Mucosa of rectum (tissue), 2 donors: ENCODE data around the gene CDHR5.
"Not testable (repeated sequence)": the region's sequence is repeated elsewhere in the genome, so short reads cannot be mapped to it uniquely, and the experiment has no call there.

ENCODE experiments used
- H3K27ac ChIP-seq, 2 donors: one replicate each; pipeline ENCODE4 v1.7.0; 2013; ENCODE audit warnings: inconsistent platforms in 2 of 2, low read depth in 2 of 2, low read length in 2 of 2
- H3K27me3 ChIP-seq, 2 donors: one replicate each; pipeline ENCODE4 v1.7.0; 2013; ENCODE audit warnings: low read length in 2 of 2; ENCODE audit not compliant: control insufficient read depth in 2 of 2, insufficient read depth in 2 of 2
- H3K36me3 ChIP-seq, 2 donors: one replicate each; pipeline ENCODE4 v1.7.0; 2013; ENCODE audit warnings: low read length in 2 of 2; ENCODE audit not compliant: control insufficient read depth in 2 of 2, insufficient read depth in 2 of 2
- H3K4me1 ChIP-seq, 2 donors: one replicate each; pipeline ENCODE4 v1.7.0; 2013; ENCODE audit warnings: low read length in 2 of 2, mild to moderate bottlenecking in 1 of 2; ENCODE audit not compliant: control insufficient read depth in 2 of 2, insufficient read depth in 2 of 2
- H3K4me3 ChIP-seq, 2 donors: one replicate each; pipeline ENCODE4 v1.7.0; 2013; ENCODE audit warnings: low read length in 2 of 2
- H3K9ac ChIP-seq, 2 donors: one replicate each; pipeline ENCODE4 v1.7.0; 2013; ENCODE audit warnings: low read length in 2 of 2, low read depth in 1 of 2, mild to moderate bottlenecking in 1 of 2
- H3K9me3 ChIP-seq, 2 donors: one replicate each; pipeline ENCODE4 v1.7.0; 2013; ENCODE audit warnings: low read length in 2 of 2; ENCODE audit not compliant: control insufficient read depth in 2 of 2
- donor health status: healthy.
- donor health status: Normal muscosa, but diverticular disease.

Gene CDHR5

GRCh38 chr11:575996-576768 lies 48.6 kb downstream of the CDHR5 start, which contains the start of gene PHRF1:
TSS of gene PHRF1 (plus strand) at chr11:576470. CDS start at chr11:581513, 5,043 bp downstream.
- Histone ChIP-seq H3K27ac (peak within 1 kb of the TSS; percentile 90), H3K9me3 (no peaks in the 10 kb centered on the region), H3K36me3 (no peaks in the 10 kb centered on the region), H3K4me1 (peaks cover 20 to 29% of the 10 kb centered on the region in 2 donors), H3K27me3 (peaks cover 0 to 3% of the 10 kb centered on the region in 2 donors), H3K9ac (peak within 1 kb of the TSS; percentile 86 to 96), H3K4me3 (peak within 1 kb of the TSS; percentile 93 to 97)

GRCh38 chr11:575313-575995 lies 49.3 kb downstream of the CDHR5 start:
- peaks cover 20 to 29% of the 10 kb centered on the region in 2 donors for H3K4me1 ChIP-seq
- peak overlapping the region; percentile 63 to 69 for H3K4me3 ChIP-seq

GRCh38 chr11:574632-575312 lies 50.0 kb downstream of the CDHR5 start:
- H3K9ac ChIP-seq = peak overlapping the region; percentile 32 to 77
- H3K36me3 ChIP-seq = no peaks in the 10 kb centered on the region
- H3K4me3 ChIP-seq = peak overlapping the region; percentile 63 to 69
- H3K4me1 ChIP-seq = peaks cover 20 to 29% of the 10 kb centered on the region in 2 donors
- H3K9me3 ChIP-seq = no peaks in the 10 kb centered on the region
- H3K27ac ChIP-seq = no peak overlapping the region
- peaks cover 0 to 3% of the 10 kb centered on the region in 2 donors for H3K27me3 ChIP-seq

More at GRCh38 chr11:575313-575995, 49.3 kb downstream of the CDHR5 start:
- H3K9me3 ChIP-seq = no peaks in the 10 kb centered on the region
- peaks cover 0 to 3% of the 10 kb centered on the region in 2 donors for H3K27me3 ChIP-seq
- no peaks in the 10 kb centered on the region for H3K36me3 ChIP-seq
- peak overlapping the region; percentile 70 to 71 for H3K27ac ChIP-seq
- peak overlapping the region; percentile 32 to 77 for H3K9ac ChIP-seq

GRCh38 chr11:574031-574570 lies 50.7 kb downstream of the CDHR5 start:
- H3K27ac ChIP-seq, H3K36me3 ChIP-seq, H3K9ac ChIP-seq, H3K27me3 ChIP-seq, H3K9me3 ChIP-seq: not testable (repeated sequence)
- H3K4me3 ChIP-seq = peak overlapping the region in 1 of 2 donors; percentile 13
- H3K4me1 ChIP-seq = peaks cover 24 to 30% of the 10 kb centered on the region in 2 donors

GRCh38 chr11:573146-573759 lies 51.5 kb downstream of the CDHR5 start:
- no peak overlapping the region for H3K4me3 ChIP-seq
- H3K4me1 ChIP-seq = peaks cover 23 to 29% of the 10 kb centered on the region in 2 donors
- no peaks in the 10 kb centered on the region for H3K9me3 ChIP-seq
- no peaks in the 10 kb centered on the region for H3K36me3 ChIP-seq
- H3K9ac ChIP-seq = no peak overlapping the region
- H3K27me3 ChIP-seq = peaks cover 0 to 3% of the 10 kb centered on the region in 2 donors
- H3K27ac ChIP-seq = no peak overlapping the region

GRCh38 chr11:571802-572185 lies 53.0 kb downstream of the CDHR5 start:
- peaks cover 0 to 2% of the 10 kb centered on the region in 2 donors for H3K36me3 ChIP-seq
- H3K4me3 ChIP-seq = no peak overlapping the region
- H3K27ac ChIP-seq = no peak overlapping the region
- H3K9ac ChIP-seq = no peak overlapping the region
- no peaks in the 10 kb centered on the region for H3K9me3 ChIP-seq
- H3K27me3 ChIP-seq = peaks cover 0 to 3% of the 10 kb centered on the region in 2 donors
- H3K4me1 ChIP-seq = peaks cover 19 to 23% of the 10 kb centered on the region in 2 donors

- Histone ChIP-seq H3K27ac (peak overlapping the region; percentile 83 to 87), H3K4me1 (peaks cover 13 to 22% of the 10 kb centered on the region in 2 donors), H3K27me3 (no peaks in the 10 kb centered on the region), H3K36me3 (peaks cover 0 to 4% of the 10 kb centered on the region in 2 donors), H3K9ac (peak overlapping the region; percentile 92 to 93), H3K9me3 (no peaks in the 10 kb centered on the region), H3K4me3 (peak overlapping the region; percentile 74)
Observed at GRCh38 chr11:569158-569885, 55.4 kb downstream of the CDHR5 start.

- H3K4me1 ChIP-seq = peaks cover 11 to 25% of the 10 kb centered on the region in 2 donors
- peak overlapping the region; percentile 92 to 93 for H3K9ac ChIP-seq
- peak overlapping the region; percentile 74 to 84 for H3K4me3 ChIP-seq
- no peaks in the 10 kb centered on the region for H3K27me3 ChIP-seq
- no peaks in the 10 kb centered on the region for H3K9me3 ChIP-seq
- H3K36me3 ChIP-seq = peaks cover 6 to 9% of the 10 kb centered on the region in 2 donors
- peak overlapping the region; percentile 87 to 96 for H3K27ac ChIP-seq
Observed at GRCh38 chr11:568306-569157, 56.2 kb downstream of the CDHR5 start.
